M059J (cell line): Measurements from ENCODE around the gene SDR42E2. TPM values are rescaled to one million over a fixed set of nuclear protein-coding genes. Genes with fewer than 3 reads are reported as not detected.
A peak's percentile ranks its signal among the peaks of the same experiment; 100 is the strongest.
"Not testable (repeated sequence)": the region's sequence is repeated elsewhere in the genome, so short reads cannot be mapped to it uniquely, and the experiment has no call there.

Source experiments
- DNase-seq: peaks from one replicate; pipeline ENCODE4 v3.0.0-alpha.2; 2012; ENCODE audit warnings: low read depth
- total RNA-seq: library from RNA; depleted of rRNA; stranded (reverse); fragments of >200 nt; shearing (Covaris generic); gene quantifications from 2 replicates; pipeline ENCODE4 v1.2.3, GENCODE V29; 2014

SDR42E2 gene
- total RNA-seq, 1 experiment from 2014 or later, result not detected

- no peak for DNase-seq
These were observed 51.5 kb downstream of the SDR42E2 start for GRCh38 chr16:22213801-22214200.

GRCh38 chr16:22214402-22214801, 52.1 kb downstream of the SDR42E2 start:
- DNase-seq, result no peak

GRCh38 chr16:22214889-22215288, 52.6 kb downstream of the SDR42E2 start:
- DNase-seq, result no peak

GRCh38 chr16:22216191-22216831, 54.0 kb downstream of the SDR42E2 start:
- peak; percentile 69 for DNase-seq

GRCh38 chr16:22216832-22217225, 54.5 kb downstream of the SDR42E2 start:
- not testable (repeated sequence) for DNase-seq

- peak; percentile 24 for DNase-seq
These were observed 55.8 kb downstream of the SDR42E2 start for GRCh38 chr16:22217890-22218730.

GRCh38 chr16:22219389-22220068, 57.2 kb downstream of the SDR42E2 start:
- no peak for DNase-seq

- DNase-seq, result peak; percentile 65
These were observed 57.7 kb downstream of the SDR42E2 start for GRCh38 chr16:22220069-22220440.

- DNase-seq, result peak; percentile 83
These were observed 58.4 kb downstream of the SDR42E2 start for GRCh38 chr16:22220714-22221113.

- no peak for DNase-seq
These were observed 59.7 kb downstream of the SDR42E2 start for GRCh38 chr16:22222006-22222405.

GRCh38 chr16:22222998-22223397, 60.7 kb downstream of the SDR42E2 start:
- no peak for DNase-seq

- no peak for DNase-seq
These were observed 62.8 kb downstream of the SDR42E2 start for GRCh38 chr16:22225060-22225459.

- no peak for DNase-seq
These were observed 67.6 kb downstream of the SDR42E2 start for GRCh38 chr16:22229889-22230288.

- peak; percentile 88 for DNase-seq
These were observed 70.2 kb downstream of the SDR42E2 start for GRCh38 chr16:22232277-22233036.

- DNase-seq, result no peak
These were observed 70.7 kb downstream of the SDR42E2 start for GRCh38 chr16:22233037-22233372.

- peak; percentile 5 for DNase-seq
These were observed 73.8 kb downstream of the SDR42E2 start for GRCh38 chr16:22235839-22236745.

GRCh38 chr16:22239131-22239805, 77.0 kb downstream of the SDR42E2 start:
- DNase-seq, result no peak

GRCh38 chr16:22240023-22240710, 77.9 kb downstream of the SDR42E2 start:
- no peak for DNase-seq
